GM19351 (cell line): ENCODE data around the gene GSE1.

Experiments used
- ATAC-seq: cut with Tn5 transposase; IDR thresholded peaks from one replicate; pipeline ENCODE4 v1.9.1; 2021; ENCODE audit warnings: mild to moderate bottlenecking, moderate library complexity; ENCODE audit not compliant: unreplicated experiment

Gene GSE1

GRCh38 chr16:85605051-85605911 lies 7.8 kb upstream of the GSE1 start:
- ATAC-seq = no peak

DNA sequence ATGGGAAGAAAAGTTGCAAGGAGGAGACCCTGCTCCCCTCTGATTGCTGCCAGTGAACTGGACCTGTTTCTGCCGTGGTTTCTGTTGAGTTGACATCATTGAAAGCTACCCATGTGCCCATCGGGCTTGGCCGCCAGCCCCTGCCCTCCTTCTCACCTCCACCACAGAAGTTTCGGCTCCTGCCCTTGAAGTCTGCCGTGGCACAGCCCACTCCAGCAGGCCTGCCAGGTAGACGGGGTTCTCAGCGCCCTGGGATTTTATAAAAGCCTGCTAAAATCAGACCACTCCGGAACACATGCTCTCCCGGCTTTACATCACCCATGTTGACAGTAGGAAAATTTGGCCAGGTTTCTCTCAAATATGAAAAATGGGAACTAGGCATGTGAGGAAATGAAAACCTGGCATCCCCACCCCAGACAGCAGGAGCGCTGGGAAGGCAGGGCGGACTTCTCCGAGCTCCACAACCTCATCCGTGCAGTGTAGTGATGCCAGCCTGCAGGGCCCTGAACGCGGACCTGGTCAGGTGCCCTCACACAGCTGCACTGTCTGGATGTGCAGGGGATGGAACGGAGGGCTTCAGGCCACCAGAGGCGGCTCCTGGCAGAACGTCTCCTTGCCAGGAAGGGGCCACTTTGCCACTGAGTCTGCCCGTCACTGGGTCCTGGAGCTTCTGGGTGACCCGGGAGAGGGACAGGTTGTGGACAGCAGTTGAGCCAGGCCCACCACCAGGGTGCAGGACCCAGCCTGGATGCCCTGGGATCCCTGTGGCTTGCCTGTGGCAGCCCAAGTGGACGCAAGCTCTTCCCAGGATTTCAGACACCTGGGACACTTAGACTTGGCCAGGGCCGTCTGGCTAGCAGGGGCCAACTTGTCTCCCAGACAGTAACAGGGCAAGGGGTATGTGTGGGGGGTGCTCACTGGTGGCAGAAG lies 6.9 kb upstream of the GSE1 start:
- no peak for ATAC-seq

GRCh38 chr16:85606904-85607303 lies 6.2 kb upstream of the GSE1 start:
- ATAC-seq = no peak

- ATAC-seq = no peak
These were observed 5.8 kb upstream of the GSE1 start for GRCh38 chr16:85607321-85607765.

DNA sequence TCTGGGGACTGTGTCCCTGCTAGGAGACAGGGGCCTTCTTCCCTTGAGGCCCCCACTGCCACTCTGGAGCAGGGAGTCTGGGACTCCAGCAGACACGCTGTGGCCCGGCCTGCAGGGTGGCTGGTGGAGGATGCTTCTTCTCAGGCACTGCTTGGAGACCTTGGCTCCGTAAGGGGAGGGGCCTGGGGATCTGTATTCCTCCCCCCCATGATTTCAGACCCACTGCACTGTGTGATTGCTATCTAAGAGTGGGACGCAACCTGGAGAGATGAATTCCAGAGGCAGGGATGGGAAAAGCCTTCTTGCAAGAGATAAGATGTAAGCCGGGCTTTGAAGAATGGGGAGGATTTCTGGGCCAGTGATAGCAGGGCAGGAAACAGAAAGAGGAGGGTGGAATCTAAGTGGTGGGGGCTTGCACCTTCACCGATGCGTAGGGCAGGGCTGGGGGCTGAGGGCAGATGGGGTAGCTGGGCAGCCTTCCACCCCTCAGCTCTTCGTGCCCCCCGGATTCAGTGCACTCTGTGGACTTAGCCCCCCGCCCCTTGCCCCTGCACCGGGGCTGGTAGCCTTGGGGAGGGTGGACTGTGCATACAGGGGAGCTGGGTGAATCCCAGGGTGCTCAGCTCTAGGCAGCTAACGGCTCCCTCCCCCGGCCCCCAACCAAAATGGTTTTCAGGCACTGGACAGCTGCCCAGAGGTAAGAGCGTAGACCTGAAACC lies 5.2 kb upstream of the GSE1 start:
- ATAC-seq = no peak

DNA sequence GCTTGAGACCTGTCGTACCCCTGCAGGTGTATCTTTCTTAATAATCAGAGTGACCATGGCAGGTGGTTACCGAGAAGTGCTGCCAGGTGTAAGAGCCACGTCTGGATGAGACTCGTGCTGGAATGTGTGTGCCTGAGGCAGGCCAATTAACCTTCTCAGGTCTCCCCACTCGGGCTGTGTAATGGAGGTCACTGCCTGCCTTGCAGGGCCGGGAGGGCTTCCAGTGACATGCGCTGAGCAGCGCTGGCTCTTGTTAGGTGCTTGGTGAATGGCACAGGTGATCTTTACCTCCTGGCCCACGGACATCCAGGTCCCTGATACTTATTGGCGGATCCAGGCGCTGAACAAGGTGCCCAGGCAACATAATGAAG lies 4.6 kb upstream of the GSE1 start:
- no peak for ATAC-seq

DNA sequence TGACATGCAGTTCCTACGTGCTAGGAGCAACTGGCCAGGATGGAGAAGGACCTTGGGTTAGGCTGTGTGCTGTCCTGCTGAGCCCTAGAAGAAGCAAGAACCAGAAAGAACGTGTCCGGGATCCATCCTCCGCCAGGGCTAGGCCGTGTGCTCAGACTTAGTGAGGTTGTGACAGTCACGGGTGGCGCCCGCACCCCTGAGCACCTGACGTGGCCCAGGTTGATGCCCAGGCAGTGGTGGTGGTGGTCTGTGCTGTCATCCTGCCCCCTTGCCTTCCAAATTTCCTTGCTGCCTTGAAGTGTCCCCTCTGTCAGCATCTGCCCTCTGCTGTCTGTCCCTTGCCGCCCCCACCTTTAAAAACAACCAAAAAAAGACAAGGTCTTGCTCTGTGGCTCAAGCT lies 4.2 kb upstream of the GSE1 start:
- ATAC-seq = no peak

- no peak for ATAC-seq
These were observed 3.6 kb upstream of the GSE1 start for GRCh38 chr16:85609539-85609938.

- ATAC-seq = no peak
These were observed 3.1 kb upstream of the GSE1 start for GRCh38 chr16:85610059-85610445.

DNA sequence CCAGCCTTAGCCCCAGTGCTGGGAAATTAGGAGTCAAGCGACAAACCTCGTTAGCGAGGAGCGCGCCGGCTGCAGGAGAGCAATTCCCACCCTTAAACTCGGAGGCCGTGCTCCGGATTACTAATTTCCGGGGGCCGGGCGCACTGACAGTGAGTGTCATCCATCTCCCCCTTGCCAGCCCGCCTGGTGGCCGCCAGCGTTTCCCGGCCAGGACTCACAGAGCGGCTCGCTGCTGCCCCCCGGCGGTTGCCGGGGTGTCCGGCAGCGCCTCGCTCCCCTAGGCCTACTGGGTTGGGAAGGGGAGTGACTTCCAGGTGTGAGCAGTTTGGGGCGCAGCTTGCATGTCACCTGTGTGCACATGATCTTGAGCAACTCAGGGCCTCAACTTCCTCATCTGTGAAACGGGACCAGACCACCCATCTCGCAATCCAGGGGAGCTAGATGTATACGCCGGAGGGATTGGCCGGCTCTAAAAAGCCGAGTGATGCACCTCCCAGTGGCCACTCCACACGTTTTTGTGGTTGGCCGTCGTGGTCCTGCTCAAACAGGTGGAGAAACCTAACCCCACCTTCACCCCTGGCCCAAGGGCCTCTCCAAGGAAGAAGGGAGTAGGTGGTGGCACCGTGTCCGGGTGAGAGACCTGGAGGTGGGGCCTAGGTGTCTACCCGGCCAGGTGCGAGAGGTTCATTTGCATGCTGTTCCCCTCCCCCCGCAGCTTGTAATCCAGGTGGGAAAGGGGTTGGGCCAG lies 2.5 kb upstream of the GSE1 start:
- peak; percentile 37 for ATAC-seq

DNA sequence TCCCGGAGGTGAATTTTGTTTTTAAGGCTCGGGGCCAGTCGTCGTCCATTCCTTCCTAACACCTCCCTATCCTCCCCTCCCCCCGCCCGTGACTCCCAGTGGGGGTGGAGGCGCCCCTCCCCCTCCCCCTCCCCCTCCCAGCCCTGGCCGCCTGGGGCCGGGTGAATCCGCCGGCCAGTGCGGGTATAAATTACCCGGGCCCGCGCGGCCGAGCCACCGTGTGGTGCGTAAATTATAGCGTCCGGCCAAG lies 2.0 kb upstream of the GSE1 start:
- ATAC-seq = no peak

- ATAC-seq = no peak
These were observed 1.5 kb upstream of the GSE1 start for GRCh38 chr16:85611444-85612190.

DNA sequence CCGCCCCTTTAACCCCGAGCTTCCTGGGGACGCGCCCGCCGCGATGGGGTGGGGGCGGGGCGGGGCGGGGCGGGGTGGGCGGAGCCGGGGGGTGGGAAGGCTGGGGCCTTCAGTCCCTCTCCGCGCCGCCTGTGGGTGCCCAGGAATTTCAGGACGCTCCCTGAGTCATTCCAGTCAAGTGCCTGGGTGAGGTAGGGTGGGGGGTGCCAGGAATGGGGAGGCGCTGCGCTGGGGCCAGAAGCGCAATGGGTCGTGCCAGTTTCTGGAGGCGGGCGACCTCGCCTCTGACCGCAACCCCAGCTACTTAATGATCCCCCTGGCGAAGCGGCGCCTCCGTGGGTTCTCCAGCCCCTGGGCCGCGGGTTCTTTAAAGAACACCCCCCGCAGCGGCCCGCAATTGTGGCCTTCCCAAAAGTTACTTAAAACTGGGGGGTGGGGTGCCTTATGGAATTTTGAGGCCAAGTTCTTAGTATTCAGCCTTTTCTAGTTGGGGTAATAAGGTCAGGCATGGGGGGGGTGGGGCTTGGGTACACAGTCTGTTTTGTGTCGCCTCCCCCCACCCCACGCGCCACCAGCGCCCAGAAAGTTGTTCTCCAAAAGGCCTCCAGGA lies 826 bp upstream of the GSE1 start:
- no peak for ATAC-seq

DNA sequence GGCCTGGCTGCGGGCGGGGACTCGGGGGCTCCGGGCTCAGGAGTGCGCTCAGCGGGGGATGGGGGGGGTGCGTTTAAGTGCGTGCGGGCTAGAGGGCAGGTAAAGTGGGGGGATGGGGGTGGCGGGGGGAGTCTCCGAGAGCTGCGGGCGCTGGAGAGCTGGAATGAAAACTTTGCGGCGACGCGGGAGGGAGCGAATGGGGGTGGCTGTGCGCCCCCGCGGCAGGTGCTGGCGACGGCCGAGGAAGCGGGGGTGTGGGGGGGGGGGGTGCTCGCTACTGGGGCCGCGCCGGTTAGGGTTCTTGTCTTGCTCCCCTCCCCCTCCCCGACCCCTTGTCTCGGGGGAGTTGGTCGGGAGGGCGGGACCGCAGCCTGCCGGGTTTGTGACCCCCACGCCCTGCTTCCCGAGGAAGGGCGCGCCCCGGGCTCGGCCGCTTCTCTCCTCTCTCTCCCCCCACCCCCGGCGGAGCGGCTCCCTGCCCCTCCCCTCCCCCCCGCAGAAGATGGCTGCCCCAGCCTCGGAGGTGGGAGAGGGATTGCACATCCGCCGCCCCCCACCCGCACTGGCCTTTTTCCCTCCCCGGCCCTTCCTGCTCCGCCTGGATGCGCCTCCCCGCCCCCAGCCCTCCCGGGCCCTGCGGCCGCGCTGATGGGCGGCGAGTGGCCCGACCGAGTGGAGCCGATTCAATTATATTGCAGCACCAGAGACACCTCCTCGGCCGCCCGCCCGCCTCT lies 649 bp downstream of the GSE1 start:
- no peak for ATAC-seq

GRCh38 chr16:85614338-85615013 lies 1.4 kb downstream of the GSE1 start:
- no peak for ATAC-seq

- ATAC-seq = no peak
These were observed 2.1 kb downstream of the GSE1 start for GRCh38 chr16:85615014-85615851.

DNA sequence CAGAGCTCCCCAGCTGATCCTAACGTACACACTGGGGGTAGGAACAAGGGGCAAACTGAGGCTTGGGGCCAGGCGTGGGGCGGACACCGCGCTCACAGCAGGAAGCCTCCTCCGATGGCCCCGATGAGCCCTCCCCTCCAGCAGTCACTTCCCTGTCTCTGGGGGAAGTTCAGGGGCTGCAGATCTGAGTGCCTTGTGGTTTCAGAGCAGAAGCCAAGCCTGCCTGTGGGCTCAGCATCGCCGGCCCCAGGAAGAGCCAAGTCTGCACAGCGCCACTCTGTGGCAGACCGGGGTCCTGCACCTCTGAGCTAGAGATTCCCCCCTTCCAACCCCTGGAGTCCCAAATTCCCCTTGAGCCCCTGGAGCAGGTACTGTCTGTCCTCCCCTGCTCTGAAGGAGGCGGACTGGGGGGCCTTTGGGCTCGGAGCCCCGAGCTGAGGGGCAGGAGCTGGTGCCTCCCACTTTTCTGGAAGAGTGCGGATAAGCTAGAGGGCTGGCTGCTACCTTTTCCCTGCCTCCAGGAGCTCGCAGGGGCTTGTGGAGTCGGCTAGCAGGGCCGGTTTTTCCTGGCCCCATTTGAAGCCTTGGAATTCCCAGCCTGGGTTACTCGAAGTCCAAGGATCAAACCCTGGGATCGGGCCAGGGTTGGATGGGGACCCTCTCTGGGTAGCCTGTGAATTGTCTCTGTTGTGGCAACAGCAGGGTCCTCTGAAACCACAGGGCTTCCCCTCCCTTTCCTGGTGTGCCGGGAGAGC lies 2.9 kb downstream of the GSE1 start:
- ATAC-seq = peak; percentile 40
